Activated gamma-delta T cell (primary cell): ENCODE results near the gene KRT4.

Experiments
- DNase-seq: peaks from one replicate; lab custom pipeline; 2025; lab: John Stamatoyannopoulos, UW

KRT4 gene

GRCh38 chr12:52792185-52793029 lies 21.5 kb downstream of the KRT4 start:
- DNase-seq, result no peak

DNA sequence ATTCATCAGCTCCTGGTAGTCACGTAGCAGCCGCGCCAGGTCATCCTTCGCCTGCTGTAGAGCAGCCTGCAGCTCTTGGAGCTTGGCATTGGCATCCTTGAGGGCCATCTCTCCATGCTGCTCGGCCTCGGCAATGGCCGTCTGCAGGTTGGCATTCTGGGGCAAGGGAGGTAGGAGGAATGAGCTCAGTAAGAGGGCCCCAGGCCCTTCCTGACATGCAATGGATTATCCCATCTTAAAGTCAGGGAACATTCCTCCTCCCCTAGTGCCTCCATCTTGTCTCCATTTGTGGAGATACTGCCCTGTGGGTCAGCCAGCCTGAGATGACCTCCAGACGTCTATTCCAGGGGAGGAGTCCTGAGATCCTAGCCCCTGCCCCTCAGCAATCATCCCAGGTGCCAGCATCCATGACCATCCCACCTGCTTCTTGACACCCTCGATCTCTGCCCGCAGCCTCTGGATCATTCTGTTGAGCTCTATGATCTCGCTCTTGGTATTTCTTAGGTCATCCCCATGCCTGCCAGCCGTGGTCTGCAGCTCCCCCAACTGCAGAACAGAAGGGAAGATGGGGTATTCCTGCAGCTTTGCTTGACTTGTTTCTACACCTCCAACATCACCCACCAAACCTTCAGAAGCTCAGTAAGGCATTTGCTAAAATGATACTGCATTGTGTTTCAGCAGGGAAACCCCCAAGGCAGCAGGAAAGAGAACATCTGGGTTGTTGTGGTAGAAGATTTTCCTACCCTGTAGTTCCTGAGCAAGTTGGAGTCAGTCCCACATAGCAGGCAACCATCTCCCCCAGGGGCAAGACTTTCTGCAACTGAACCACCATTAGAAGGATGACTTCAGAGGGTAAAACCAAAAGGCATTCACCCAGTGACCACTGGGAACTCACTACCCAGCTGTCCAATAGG lies 22.4 kb downstream of the KRT4 start:
- DNase-seq, result no peak

- DNase-seq, result no peak
These were observed 23.3 kb downstream of the KRT4 start for GRCh38 chr12:52790427-52791270.

DNA sequence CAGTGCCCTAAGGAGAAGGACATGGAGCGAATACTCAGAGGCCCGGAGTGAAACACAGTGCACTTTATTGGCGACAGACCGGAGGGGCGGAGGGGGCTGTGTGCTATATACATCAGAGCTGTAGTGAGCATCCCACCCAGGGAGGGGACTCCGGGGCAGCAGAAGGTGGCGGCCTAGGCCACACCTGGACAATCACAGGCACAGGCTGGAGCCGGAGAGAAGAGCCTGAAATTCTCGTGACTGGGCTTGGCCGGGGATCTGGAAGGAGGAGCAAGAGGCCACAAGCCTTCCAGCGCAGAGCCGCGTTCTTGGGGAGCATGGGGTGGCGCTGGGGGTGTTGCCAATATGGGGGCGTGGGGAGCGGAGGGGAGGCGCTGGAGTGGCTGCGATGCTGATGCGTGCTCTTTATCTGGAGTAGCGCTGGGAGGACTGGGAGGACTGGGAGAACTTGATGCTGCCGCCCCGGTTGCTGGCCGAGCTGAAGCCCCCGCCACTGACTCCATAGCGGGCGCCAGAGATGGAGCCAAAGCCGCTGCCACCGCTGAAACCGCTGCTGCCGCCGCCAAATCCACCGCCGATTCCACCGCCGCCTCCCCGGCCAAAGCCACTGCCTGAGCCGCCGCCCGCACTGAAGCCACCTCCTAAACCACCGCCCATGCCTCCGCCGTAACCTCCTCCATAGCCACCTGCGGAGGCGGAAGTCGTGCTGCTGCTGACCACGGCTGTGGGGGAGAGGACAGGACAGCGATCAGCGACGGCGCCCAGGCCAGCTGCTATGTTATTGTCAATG lies 24.1 kb downstream of the KRT4 start:
- DNase-seq, result no peak

- no peak for DNase-seq
These were observed 24.9 kb downstream of the KRT4 start for GRCh38 chr12:52788876-52789636.

GRCh38 chr12:52788192-52788875 lies 25.6 kb downstream of the KRT4 start:
- DNase-seq, result no peak

DNA sequence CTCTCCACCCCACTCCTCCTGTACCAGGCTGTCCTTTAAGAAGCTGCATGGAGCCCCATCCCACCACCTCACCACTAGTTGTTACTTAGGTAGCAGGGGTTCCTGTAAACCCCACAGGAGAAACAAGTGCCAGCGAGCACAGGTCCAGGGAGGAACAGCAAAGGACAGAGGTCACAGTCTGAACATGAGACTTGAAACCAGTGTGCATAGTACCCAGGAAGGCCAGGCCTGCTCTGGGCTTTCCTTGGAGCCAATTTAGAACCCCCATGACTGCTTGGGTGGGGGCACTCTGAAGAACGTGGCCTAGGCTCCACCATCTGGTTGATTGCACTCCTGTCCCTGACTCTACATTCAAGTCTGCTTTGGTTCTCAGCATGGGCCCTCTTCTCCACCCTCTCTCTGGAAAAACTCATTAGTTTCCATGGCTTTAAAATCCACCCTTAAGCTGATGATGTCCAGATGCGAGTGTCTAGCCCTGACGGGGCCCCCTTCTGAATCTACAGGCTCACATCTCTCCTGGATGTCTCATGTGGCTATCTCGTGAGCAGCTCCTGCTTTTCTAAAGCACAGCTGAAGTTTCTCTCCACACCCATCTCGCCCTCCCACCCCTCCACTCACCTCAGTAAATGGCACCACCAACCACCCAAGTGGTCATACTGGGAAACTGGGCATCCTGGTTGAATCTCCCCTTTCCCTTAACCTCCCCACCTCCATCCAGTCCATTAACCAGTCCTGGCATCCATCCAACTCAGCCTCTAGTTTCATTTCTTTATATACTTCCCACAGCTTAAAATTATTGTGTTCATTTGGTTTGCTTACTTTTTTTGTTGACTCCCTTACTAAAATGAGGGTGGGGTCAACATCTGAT lies 26.4 kb downstream of the KRT4 start:
- DNase-seq, result no peak

DNA sequence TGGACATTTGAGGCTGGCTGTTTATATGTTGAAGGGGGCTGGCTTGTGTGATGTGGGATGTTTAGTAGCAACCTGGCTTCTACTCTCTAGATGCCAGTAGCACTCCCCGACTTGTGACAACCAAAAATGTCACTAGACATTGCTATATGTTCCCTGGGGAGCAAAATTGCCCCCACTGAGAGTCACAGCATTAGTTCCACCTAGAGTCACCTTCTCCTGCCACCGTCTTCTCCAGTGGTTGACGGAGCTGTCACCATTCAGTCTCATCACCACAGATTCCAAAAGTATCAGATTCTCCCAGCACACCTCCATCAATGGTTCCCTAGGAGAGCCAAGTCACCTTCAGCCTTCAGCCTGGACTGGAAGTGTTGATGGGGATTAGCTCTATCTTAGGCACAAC lies 29.0 kb downstream of the KRT4 start:
- no peak for DNase-seq

DNA sequence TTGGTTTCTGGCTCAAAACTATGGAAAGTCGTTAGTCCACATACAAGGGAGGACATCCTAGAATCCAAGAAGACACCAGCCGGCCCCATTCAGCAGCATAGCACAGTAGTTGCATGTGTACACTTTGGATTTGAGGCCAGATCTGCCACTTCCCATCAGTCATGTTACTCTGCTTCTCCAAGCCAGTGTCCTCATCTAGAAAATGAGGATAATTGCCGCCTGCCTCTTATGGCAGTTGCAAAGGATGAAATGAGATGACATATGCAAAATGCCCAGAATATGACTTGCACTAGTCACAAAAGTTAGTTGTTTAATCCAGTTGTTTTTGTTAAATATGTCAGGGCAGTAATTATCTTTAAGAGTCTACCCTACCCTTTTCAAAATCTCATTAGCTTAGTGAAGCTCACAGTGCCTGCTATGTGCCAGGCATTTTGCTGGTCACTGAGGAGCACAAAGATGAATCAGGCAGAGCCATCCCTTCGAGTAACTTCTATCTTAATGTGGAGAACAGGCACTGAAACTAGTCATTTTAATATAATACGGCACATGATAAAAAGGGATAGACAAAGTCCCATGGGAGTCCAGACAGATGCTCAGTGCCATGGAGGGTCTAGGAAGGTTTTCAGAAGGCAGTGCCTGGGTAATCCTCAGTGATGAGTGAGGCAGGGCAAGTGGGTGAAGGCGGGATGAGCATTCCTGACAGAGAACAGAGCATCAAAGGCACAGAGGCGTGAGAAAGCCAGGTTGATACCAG lies 30.2 kb downstream of the KRT4 start:
- no peak for DNase-seq

GRCh38 chr12:52782502-52782901 lies 31.4 kb downstream of the KRT4 start:
- DNase-seq, result no peak

GRCh38 chr12:52781399-52782082 lies 32.4 kb downstream of the KRT4 start:
- no peak for DNase-seq

GRCh38 chr12:52779914-52780313 lies 34.0 kb downstream of the KRT4 start:
- DNase-seq, result no peak

GRCh38 chr12:52778833-52779232 lies 35.1 kb downstream of the KRT4 start:
- no peak for DNase-seq

GRCh38 chr12:52777566-52777965 lies 36.4 kb downstream of the KRT4 start:
- no peak for DNase-seq

DNA sequence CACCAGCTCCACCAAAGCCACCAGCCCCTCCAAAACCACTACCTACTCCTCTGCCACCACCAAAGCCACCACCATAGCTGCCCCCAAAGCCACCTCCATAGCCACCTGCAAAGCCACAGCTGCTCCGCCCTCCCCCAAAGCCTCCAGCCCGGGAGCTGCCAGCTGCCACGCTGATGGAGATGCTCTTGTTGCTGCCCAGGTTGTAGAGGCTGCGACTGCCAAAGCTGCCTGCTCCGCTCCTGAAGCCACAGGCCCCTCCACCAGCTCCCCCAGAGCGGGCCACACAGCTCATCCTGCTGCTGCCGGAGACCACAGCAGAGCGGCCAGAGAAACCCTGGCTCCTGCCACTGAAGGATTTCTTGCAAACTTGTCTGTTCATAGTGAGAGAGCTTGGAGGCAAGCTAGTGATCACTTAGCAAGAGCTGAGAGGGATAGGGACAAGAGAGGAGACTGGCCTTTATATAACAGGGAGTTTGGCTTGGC lies 37.0 kb downstream of the KRT4 start, which contains the start of gene KRT76:
Gene KRT76 (minus strand): TSS at position 433 of the 483 bp plus-strand sequence. CDS start 54 bp downstream, at position 379.
- DNase-seq, result no peak

DNA sequence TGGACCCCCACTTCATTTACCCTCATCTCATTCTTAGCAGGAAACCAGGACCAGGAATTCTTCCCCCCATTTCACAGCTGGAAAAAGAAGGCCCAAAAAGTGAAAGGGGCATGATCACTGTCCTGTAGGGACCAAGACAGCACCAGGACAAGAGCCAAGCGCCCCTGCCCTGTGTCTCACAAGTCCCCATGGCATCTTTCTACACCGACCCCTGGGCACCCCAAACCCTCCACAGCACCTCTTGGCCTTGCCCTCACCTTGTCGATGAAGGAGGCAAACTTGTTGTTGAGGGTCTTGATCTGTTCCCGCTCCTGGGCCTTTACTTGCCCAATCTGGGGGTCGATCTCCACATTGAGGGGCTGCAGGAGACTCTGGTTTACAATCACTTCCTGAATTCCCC lies 37.5 kb downstream of the KRT4 start:
- no peak for DNase-seq

- no peak for DNase-seq
These were observed 39.2 kb downstream of the KRT4 start for GRCh38 chr12:52774629-52775250.
